ENCODE measurements around the gene TMEM200B.

GRCh38 chr1:29162025-29162424 is 38.3 kb upstream of the TMEM200B start:
- no peak for TF ChIP-seq POLR2A (IDR thresholded peaks at IDR 0.05; ENCODE audit: low read length)
- TF ChIP-seq RNF2 (IDR thresholded peaks at IDR 0.05; ENCODE audit: borderline replicate concordance, low read depth), result no peak
- TF ChIP-seq USF2 (IDR thresholded peaks at IDR 0.05), result no peak
- TF ChIP-seq REST (IDR thresholded peaks at IDR 0.05), result no peak
- TF ChIP-seq CTCF (IDR thresholded peaks at IDR 0.05), result no peak
- no peak for TF ChIP-seq JUN (IDR thresholded peaks at IDR 0.05)
- no peak for TF ChIP-seq BHLHE40 (IDR thresholded peaks at IDR 0.05; ENCODE audit: low read depth, low read length)
- TF ChIP-seq CHD4 (IDR thresholded peaks at IDR 0.05; ENCODE audit: borderline replicate concordance), result no peak

All from A549 (cell line).